Colonic mucosa (tissue), 4 donors: ENCODE measurements around the gene C4A. TPM values are rescaled to one million over a fixed set of nuclear protein-coding genes. Genes with fewer than 3 reads are reported as not detected.

Experiments
- DNase-seq: peaks from one replicate; pipeline ENCODE4 v3.0.0-alpha.2; 2020
- H3K27ac ChIP-seq: fragments of 200-600 bp; one replicate; pipeline ENCODE4 v1.8.0; 2021
- H3K27me3 ChIP-seq: fragments of 200-600 bp; one replicate; pipeline ENCODE4 v1.8.0; 2021
- H3K36me3 ChIP-seq: fragments of 200-600 bp; one replicate; pipeline ENCODE4 v1.8.0; 2021
- H3K4me1 ChIP-seq: fragments of 200-600 bp; one replicate; pipeline ENCODE4 v1.8.0; 2021; ENCODE audit warnings: mild to moderate bottlenecking
- H3K4me3 ChIP-seq: fragments of 200-600 bp; one replicate; pipeline ENCODE4 v1.8.0; 2021
- H3K9ac ChIP-seq, 2 donors: one replicate each; pipeline ENCODE4 v1.7.0; 2013; ENCODE audit warnings: control low read depth in 2 of 2, low read depth in 2 of 2, low read length in 2 of 2
- H3K9me3 ChIP-seq: fragments of 200-600 bp; one replicate; pipeline ENCODE4 v1.8.0; 2021
- CTCF ChIP-seq: fragments of 200-600 bp; IDR thresholded peaks from one replicate; pipeline ENCODE4 v1.8.0; 2022; ENCODE audit warnings: antibody characterized with exemption, mild to moderate bottlenecking
- intact Hi-C: fragments of 100-400 bp; cut with DNase I; formaldehyde crosslinking; loops from one replicate; pipeline ENCODE4 v1.14.1; 2022
- microRNA-seq: library from miRNA; unstranded; fragments of <30 nt; microRNA quantifications from one replicate; pipeline ENCODE4, GENCODE V29; 2019
- total RNA-seq, 2 donors: library from RNA; stranded (reverse); fragmentation: NEBNext Ultra II Directional in 1 of 2; extraction: Animal tissue kit (Norgen Biotek cat#: 25700) in 1 of 2; gene quantifications; one replicate each; pipeline ENCODE4 v1.2.1, GENCODE V29; 2021
- donor health status: healthy.
- donor health status: DM: no; HTN: no; CAD: no.
- donor health status: DM: no; HTN: no; CAD: no.

The C4A gene
- total RNA-seq, 2 donors from 2014 or later: 15.9 to 23.4 TPM

- no peak for TF ChIP-seq CTCF
- intact Hi-C loops: no loop called here
- H3K27ac ChIP-seq: no peak overlapping the region
Observed at GRCh38 chr6:32050562-32050961, 68.7 kb downstream of the C4A start.

More at GRCh38 chr6:32050562-32050961, 68.7 kb downstream of the C4A start:
- no peaks in the 10 kb centered on the region for H3K36me3 ChIP-seq
- no peak for DNase-seq
- H3K4me3 ChIP-seq: no peak overlapping the region
- H3K4me1 ChIP-seq: no peaks in the 10 kb centered on the region
- H3K9ac ChIP-seq: no peak overlapping the region
- H3K9me3 ChIP-seq: no peaks in the 10 kb centered on the region
- no peaks in the 10 kb centered on the region for H3K27me3 ChIP-seq

Small RNAs within 50 kb of the gene (microRNA-seq; reads per million reads assigned to microRNA genes)
- gene MIR1236: not detected

Other genes starting within 250 kb of the C4A start
- 100 to 1,000 TPM; 622 to 646 TPM for gene CLIC1, start 245.5 kb upstream of the C4A start, total RNA-seq
- gene MSH5, start 242.1 kb upstream of the C4A start, total RNA-seq: 10 to 100 TPM; 13.3 to 34.2 TPM
- 1 to 10 TPM; 1.7 to 8.9 TPM for gene SAPCD1, start 219.4 kb upstream of the C4A start, total RNA-seq
- 10 to 100 TPM in 1 of 2 donors, 1 to 10 TPM in 1; 6.1 to 10.1 TPM for gene VWA7, start 204.7 kb upstream of the C4A start, total RNA-seq
- gene VARS1, start 186.3 kb upstream of the C4A start, total RNA-seq: 100 to 1,000 TPM in 1 of 2 donors, 10 to 100 TPM in 1; 40.8 to 136 TPM
- gene LSM2, start 175.1 kb upstream of the C4A start, total RNA-seq: 10 to 100 TPM; 37.6 to 61.3 TPM
- gene HSPA1L, start 166.8 kb upstream of the C4A start, total RNA-seq: 1 to 10 TPM in 1 of 2 donors, under 1 TPM in 1; 0.98 to 1.4 TPM
- 100 to 1,000 TPM; 248 to 397 TPM for gene HSPA1A, start 166.5 kb upstream of the C4A start, total RNA-seq
- gene HSPA1B, start 154.3 kb upstream of the C4A start, total RNA-seq: 100 to 1,000 TPM; 278 to 543 TPM
- gene NEU1, start 119.2 kb upstream of the C4A start, total RNA-seq: 10 to 100 TPM; 33.8 to 47.4 TPM
- gene SLC44A4, start 103.1 kb upstream of the C4A start, total RNA-seq: 100 to 1,000 TPM; 546 to 779 TPM
- gene EHMT2, start 84.4 kb upstream of the C4A start, total RNA-seq: 10 to 100 TPM; 28.4 to 52.1 TPM
- gene ZBTB12, start 80.0 kb upstream of the C4A start, total RNA-seq: 1 to 10 TPM; 2.0 to 4.9 TPM
- 10 to 100 TPM in 1 of 2 donors, 1 to 10 TPM in 1; 7.8 to 15.2 TPM for gene C2, start 54.3 kb upstream of the C4A start, total RNA-seq
- 10 to 100 TPM; 20.4 to 60.6 TPM for gene CFB, start 36.0 kb upstream of the C4A start, total RNA-seq
- 10 to 100 TPM; 50.3 to 55.6 TPM for gene NELFE, start 23.1 kb upstream of the C4A start, total RNA-seq
- 10 to 100 TPM; 52.5 to 81.1 TPM for gene SKIC2, start 22.9 kb upstream of the C4A start, total RNA-seq
- gene DXO, start 9.9 kb upstream of the C4A start, total RNA-seq: 10 to 100 TPM; 13.0 to 16.1 TPM
- 10 to 100 TPM; 11.9 to 19.4 TPM for gene C4B, start 32.7 kb downstream of the C4A start, total RNA-seq
- 1 to 10 TPM in 1 of 2 donors, not detected in 1; 3.3 TPM for gene CYP21A2, start 56.4 kb downstream of the C4A start, total RNA-seq
- 10 to 100 TPM in 1 of 2 donors, 1 to 10 TPM in 1; 7.3 to 20.1 TPM for gene TNXB, start 127.3 kb downstream of the C4A start, total RNA-seq
- gene ATF6B, start 146.2 kb downstream of the C4A start, total RNA-seq: 100 to 1,000 TPM in 1 of 2 donors, 10 to 100 TPM in 1; 83.3 to 131 TPM
- gene FKBPL, start 148.2 kb downstream of the C4A start, total RNA-seq: 1 to 10 TPM; 5.2 to 8.1 TPM
- under 1 TPM; 0.72 to 0.90 TPM for gene PRRT1, start 169.9 kb downstream of the C4A start, total RNA-seq
- 10 to 100 TPM; 18.4 to 21.0 TPM for gene PPT2, start 172.1 kb downstream of the C4A start, total RNA-seq
- 10 to 100 TPM; 10.4 to 13.7 TPM for gene EGFL8, start 182.5 kb downstream of the C4A start, total RNA-seq
- gene AGPAT1, start 194.0 kb downstream of the C4A start, total RNA-seq: 10 to 100 TPM; 44.1 to 54.5 TPM
- 10 to 100 TPM; 75.8 to 87.4 TPM for gene RNF5, start 196.3 kb downstream of the C4A start, total RNA-seq
- 10 to 100 TPM in 1 of 2 donors, 1 to 10 TPM in 1; 4.1 to 10.1 TPM for gene AGER, start 202.2 kb downstream of the C4A start, total RNA-seq
- gene PBX2, start 208.1 kb downstream of the C4A start, total RNA-seq: 10 to 100 TPM; 47.5 TPM
- gene GPSM3, start 210.6 kb downstream of the C4A start, total RNA-seq: 1 to 10 TPM; 6.7 to 8.6 TPM
- gene NOTCH4, start 242.0 kb downstream of the C4A start, total RNA-seq: 1 to 10 TPM; 2.9 to 3.7 TPM